GM19099 (cell line): ENCODE measurements around the gene GABARAP.

Source experiments
- POLR2A ChIP-seq: IDR thresholded peaks from 3 replicates; pipeline ENCODE4 v1.6.1; 2011; ENCODE audit warnings: low read depth; ENCODE audit not compliant: insufficient read length; ENCODE audit errors: extremely low read depth

Gene GABARAP

GRCh38 chr17:7237266-7237760 lies 4.9 kb downstream of the GABARAP start:
- no peak for TF ChIP-seq POLR2A

GRCh38 chr17:7236808-7237207 lies 5.4 kb downstream of the GABARAP start:
- no peak for TF ChIP-seq POLR2A

- no peak for TF ChIP-seq POLR2A
These were observed 6.3 kb downstream of the GABARAP start for GRCh38 chr17:7235693-7236665.

GRCh38 chr17:7234083-7234951 lies 7.9 kb downstream of the GABARAP start, which contains the start of gene DVL2:
Gene DVL2 (minus strand): TSS chr17:7234517. CDS start chr17:7234262, 255 bp downstream.
- peak; percentile 79 for TF ChIP-seq POLR2A

GRCh38 chr17:7233701-7234082 lies 8.6 kb downstream of the GABARAP start:
- TF ChIP-seq POLR2A, result no peak

- TF ChIP-seq POLR2A, result no peak
These were observed 10.1 kb downstream of the GABARAP start for GRCh38 chr17:7232114-7232513.

GRCh38 chr17:7229504-7229903 lies 12.7 kb downstream of the GABARAP start:
- TF ChIP-seq POLR2A, result no peak

GRCh38 chr17:7228920-7229319 lies 13.3 kb downstream of the GABARAP start:
- TF ChIP-seq POLR2A, result no peak

- TF ChIP-seq POLR2A, result no peak
These were observed 15.2 kb downstream of the GABARAP start for GRCh38 chr17:7226721-7227710.

- no peak for TF ChIP-seq POLR2A
These were observed 16.4 kb downstream of the GABARAP start for GRCh38 chr17:7225711-7226331.

GRCh38 chr17:7224661-7225111 lies 17.6 kb downstream of the GABARAP start:
- TF ChIP-seq POLR2A, result no peak

GRCh38 chr17:7224110-7224509 lies 18.1 kb downstream of the GABARAP start:
- TF ChIP-seq POLR2A, result no peak

GRCh38 chr17:7223375-7223774 lies 18.9 kb downstream of the GABARAP start:
- no peak for TF ChIP-seq POLR2A

GRCh38 chr17:7222972-7223292 lies 19.3 kb downstream of the GABARAP start:
- no peak for TF ChIP-seq POLR2A
